MM.1S (cell line): ENCODE results near the gene CLMN.

Experiments used
- CTCF ChIP-seq: fragments of 300-600 bp; sonication (generic); IDR thresholded peaks from 2 replicates; pipeline ENCODE4 v1.5.1; 2016; ENCODE audit warnings: antibody characterized with exemption, low read length, mixed read lengths
- EZH2 ChIP-seq: fragments of 300-600 bp; sonication (generic); optimal IDR thresholded peaks from 2 replicates; pipeline ENCODE3; 2017; ENCODE audit warnings: low read depth, mild to moderate bottlenecking, antibody characterized with exemption, low read length, mixed read lengths

DNA sequence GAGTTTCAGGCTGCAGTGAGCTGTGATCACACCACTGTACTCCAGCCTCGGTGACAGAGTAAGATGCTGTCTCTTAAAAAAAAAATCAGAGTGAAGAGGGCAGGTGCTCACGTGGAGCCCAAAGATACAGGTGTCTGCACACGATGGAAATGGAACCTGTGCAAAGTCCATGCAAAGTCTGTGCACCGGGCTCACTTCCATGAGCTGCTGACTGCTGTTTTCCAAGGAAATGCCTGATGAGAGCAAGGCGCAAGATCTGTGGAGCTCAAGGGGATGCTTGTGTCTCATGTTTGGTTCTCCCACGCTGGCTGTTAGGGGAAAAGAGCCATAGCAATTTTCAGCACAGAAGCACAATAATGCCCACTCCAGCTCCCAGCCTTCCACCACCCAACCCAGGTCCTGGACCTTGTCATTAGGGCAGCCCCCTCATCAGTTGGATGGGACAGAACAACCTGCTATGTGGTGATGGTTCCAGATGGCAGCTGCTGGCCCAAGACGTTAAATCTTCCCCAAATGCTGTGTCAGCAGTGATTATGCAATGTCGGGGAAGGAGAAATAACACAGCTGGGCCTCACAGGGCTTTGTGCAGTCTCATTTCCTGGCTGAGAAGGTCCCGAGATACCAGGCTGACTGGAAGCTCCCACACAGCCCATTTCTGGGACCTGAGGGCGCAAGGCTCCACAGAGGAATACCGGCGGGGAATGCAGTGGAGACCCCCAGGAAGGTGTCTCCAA lies 134.5 kb downstream of the CLMN start:
- TF ChIP-seq CTCF (no peak), EZH2 (no peak)
